Left lobe of liver (tissue), 2 donors: Measurements from ENCODE around the gene COBLL1. TPM values are rescaled to one million over a fixed set of nuclear protein-coding genes. Genes with fewer than 3 reads are reported as not detected.
"Not testable (repeated sequence)": the region's sequence is repeated elsewhere in the genome, so short reads cannot be mapped to it uniquely, and the experiment has no call there.

ENCODE experiments used
- ATAC-seq: fragments of 200-7000 bp; cut with Tn5 transposase; one replicate; pipeline ENCODE4 v1.9.1; 2020; ENCODE audit warnings: mild to moderate bottlenecking, moderate library complexity
- DNase-seq: peaks from one replicate; pipeline ENCODE4 v3.0.0-alpha.2; 2020; ENCODE audit warnings: low spot score
- total RNA-seq: library from RNA; stranded (reverse); gene quantifications from one replicate; pipeline ENCODE4 v1.2.1, GENCODE V29; 2021
- donor health status: DM: no; HTN: no; CAD: no; lungs with moderate emphysema.
- donor health status: DM: no; HTN: yes; CAD: no.

COBLL1 gene
- total RNA-seq, 1 donor from 2014 or later, result 75.0 TPM

- ATAC-seq, result peak; percentile 54
- DNase-seq, result no peak
Observed at GRCh38 chr2:164722616-164723338, 118.8 kb downstream of the COBLL1 start.

- ATAC-seq (no peak), DNase-seq (no peak)
Observed at GRCh38 chr2:164721430-164721829, 120.2 kb downstream of the COBLL1 start.

- DNase-seq, result no peak
- ATAC-seq, result no peak
Observed at GRCh38 chr2:164719996-164720941, 121.4 kb downstream of the COBLL1 start.

- ATAC-seq (peak; percentile 40), DNase-seq (no peak)
Observed at GRCh38 chr2:164717000-164717803, 124.4 kb downstream of the COBLL1 start.

GRCh38 chr2:164714471-164714870 is 127.2 kb downstream of the COBLL1 start:
- peak; percentile 34 for ATAC-seq
- no peak for DNase-seq

GRCh38 chr2:164711766-164712138 is 129.9 kb downstream of the COBLL1 start:
- ATAC-seq, result peak; percentile 76
- DNase-seq, result no peak

GRCh38 chr2:164710837-164711765 is 130.5 kb downstream of the COBLL1 start:
- DNase-seq, result no peak
- ATAC-seq, result peak; percentile 85

GRCh38 chr2:164710252-164710836 is 131.3 kb downstream of the COBLL1 start:
- not testable (repeated sequence) for DNase-seq

GRCh38 chr2:164706522-164706921 is 135.1 kb downstream of the COBLL1 start:
- ATAC-seq (no peak), DNase-seq (no peak)

More at GRCh38 chr2:164710252-164710836, 131.3 kb downstream of the COBLL1 start:
- not testable (repeated sequence) for ATAC-seq

GRCh38 chr2:164705412-164706167 is 136.0 kb downstream of the COBLL1 start:
- DNase-seq (no peak), ATAC-seq (no peak)

GRCh38 chr2:164703915-164704706 is 137.5 kb downstream of the COBLL1 start:
- DNase-seq, result no peak
- ATAC-seq, result peak; percentile 24

GRCh38 chr2:164701565-164701964 is 140.1 kb downstream of the COBLL1 start:
- ATAC-seq (no peak), DNase-seq (no peak)

GRCh38 chr2:164700390-164700789 is 141.2 kb downstream of the COBLL1 start:
- DNase-seq (no peak), ATAC-seq (no peak)

GRCh38 chr2:164697688-164698461 is 143.7 kb downstream of the COBLL1 start:
- ATAC-seq, result peak; percentile 72
- DNase-seq, result no peak

- ATAC-seq (peak; percentile 15), DNase-seq (no peak)
Observed at GRCh38 chr2:164696634-164697033, 145.0 kb downstream of the COBLL1 start.

- ATAC-seq, result peak; percentile 39
- no peak for DNase-seq
Observed at GRCh38 chr2:164694275-164694695, 147.3 kb downstream of the COBLL1 start.

- no peak for DNase-seq
- no peak for ATAC-seq
Observed at GRCh38 chr2:164693834-164694233, 147.8 kb downstream of the COBLL1 start.
